H9 (cell line): Measurements from ENCODE around the gene BAG3. TPM values are rescaled to one million over a fixed set of nuclear protein-coding genes. Genes with fewer than 3 reads are reported as not detected.

Experiments
- DNase-seq: peaks from one replicate; pipeline ENCODE4 v3.0.0-alpha.2; 2017
- H2AFZ ChIP-seq: one replicate; pipeline ENCODE4 v1.6.1; 2013; ENCODE audit warnings: mild to moderate bottlenecking, low read length, control low read depth, moderate library complexity
- H2AK5ac ChIP-seq: 2 replicates; pipeline ENCODE4 v1.6.1; 2013; ENCODE audit warnings: low read length, control low read depth, mixed read lengths; ENCODE audit not compliant: insufficient read length
- H2BK120ac ChIP-seq: one replicate; pipeline ENCODE4 v1.6.1; 2013; ENCODE audit warnings: low read depth, mild to moderate bottlenecking, low read length, control low read depth, inconsistent platforms; ENCODE audit not compliant: poor library complexity, severe bottlenecking
- H2BK12ac ChIP-seq: 2 replicates; pipeline ENCODE4 v1.6.1; 2013; ENCODE audit warnings: low read length, control low read depth, mixed read lengths, low read depth; ENCODE audit not compliant: insufficient read length
- H2BK15ac ChIP-seq: 2 replicates; pipeline ENCODE4 v1.6.1; 2013; ENCODE audit warnings: low read depth, low read length, control low read depth
- H2BK20ac ChIP-seq: one replicate; pipeline ENCODE4 v1.6.1; 2013; ENCODE audit warnings: low read depth, mild to moderate bottlenecking, low read length, control low read depth, inconsistent platforms; ENCODE audit not compliant: poor library complexity, severe bottlenecking
- H2BK5ac ChIP-seq: 2 replicates; pipeline ENCODE4 v1.6.1; 2013; ENCODE audit warnings: low read length, control low read depth, mixed read lengths; ENCODE audit not compliant: insufficient read length
- H3K14ac ChIP-seq: 2 replicates; pipeline ENCODE4 v1.6.1; 2013; ENCODE audit warnings: low read length, control low read depth; ENCODE audit not compliant: insufficient read depth
- H3K18ac ChIP-seq: 2 replicates; pipeline ENCODE4 v1.6.1; 2013; ENCODE audit warnings: low read depth, mild to moderate bottlenecking, mixed read lengths, low read length, control low read depth; ENCODE audit not compliant: insufficient read length
- H3K23ac ChIP-seq: 2 replicates; pipeline ENCODE4 v1.6.1; 2013; ENCODE audit warnings: low read length, control low read depth, mixed read lengths, low read depth; ENCODE audit not compliant: insufficient read length
- H3K23me2 ChIP-seq: 2 replicates; pipeline ENCODE4 v1.6.1; 2013; ENCODE audit warnings: low read depth, mild to moderate bottlenecking, mixed read lengths, low read length, control low read depth; ENCODE audit not compliant: insufficient read length, poor library complexity, severe bottlenecking
- H3K27ac ChIP-seq: 2 replicates; pipeline ENCODE4 v1.5.1; 2013; ENCODE audit warnings: low read length, control low read depth, mixed read lengths, low read depth; ENCODE audit not compliant: insufficient read length
- H3K27me3 ChIP-seq: 2 replicates; pipeline ENCODE4 v1.6.1; 2013; ENCODE audit warnings: low read length, control low read depth, inconsistent platforms; ENCODE audit not compliant: insufficient read depth
- H3K4ac ChIP-seq: 2 replicates; pipeline ENCODE4 v1.6.1; 2013; ENCODE audit warnings: low read depth, mild to moderate bottlenecking, control low read depth, inconsistent platforms, low read length, moderate library complexity
- H3K4me1 ChIP-seq: 2 replicates; pipeline ENCODE4 v1.6.1; 2013; ENCODE audit warnings: low read length, control low read depth, inconsistent platforms; ENCODE audit not compliant: insufficient read depth
- H3K4me2 ChIP-seq: 2 replicates; pipeline ENCODE4 v1.6.1; 2013; ENCODE audit warnings: low read length, control low read depth, mixed read lengths; ENCODE audit not compliant: insufficient read length, insufficient read depth
- H3K56ac ChIP-seq: 2 replicates; pipeline ENCODE4 v1.6.1; 2013; ENCODE audit warnings: low read depth, mild to moderate bottlenecking, mixed read lengths, low read length, control low read depth; ENCODE audit not compliant: insufficient read length
- H3K79me1 ChIP-seq: 2 replicates; pipeline ENCODE4 v1.6.1; 2013; ENCODE audit warnings: low read depth, mild to moderate bottlenecking, moderate library complexity, low read length, control low read depth, inconsistent platforms; ENCODE audit not compliant: insufficient read depth, poor library complexity, severe bottlenecking
- H3K79me2 ChIP-seq: 2 replicates; pipeline ENCODE4 v1.6.1; 2013; ENCODE audit warnings: low read length, control low read depth, inconsistent platforms; ENCODE audit not compliant: insufficient read depth
- H3K9ac ChIP-seq: 2 replicates; pipeline ENCODE4 v1.6.1; 2013; ENCODE audit warnings: low read length, control low read depth, mixed read lengths; ENCODE audit not compliant: insufficient read length; ENCODE audit errors: extremely low read depth
- H3K9me3 ChIP-seq: one replicate; pipeline ENCODE4 v1.6.1; 2013; ENCODE audit warnings: low read depth, low read length, inconsistent platforms; ENCODE audit not compliant: control insufficient read depth
- H3T11ph ChIP-seq: one replicate; pipeline ENCODE4 v1.6.1; 2013; ENCODE audit warnings: mild to moderate bottlenecking, low read length, control low read depth, inconsistent platforms
- H4K20me1 ChIP-seq: one replicate; pipeline ENCODE4 v1.6.1; 2013; ENCODE audit not compliant: control insufficient read depth, insufficient read length, insufficient read depth
- H4K5ac ChIP-seq: 2 replicates; pipeline ENCODE4 v1.6.1; 2013; ENCODE audit warnings: low read depth, mild to moderate bottlenecking, mixed read lengths, low read length, control low read depth; ENCODE audit not compliant: insufficient read length
- H4K8ac ChIP-seq: replicated peaks from 2 replicates; pipeline ENCODE4 v1.6.1; 2013; ENCODE audit warnings: low read length, control low read depth, mixed read lengths, low read depth; ENCODE audit not compliant: insufficient read length
- H4K91ac ChIP-seq: 2 replicates; pipeline ENCODE4 v1.6.1; 2013; ENCODE audit warnings: low read depth, mild to moderate bottlenecking, moderate library complexity, mixed read lengths, low read length, control low read depth; ENCODE audit not compliant: insufficient read length
- H3K27ac Mint-ChIP-seq, 3 experiments: 2 replicates in 2 of 3; 3 replicates in 1 of 3; pipeline ENCODE4 v1.8.0; 2020 to 2021; ENCODE audit warnings: mixed read lengths in 3 of 3, mild to moderate bottlenecking in 1 of 3, moderate library complexity in 1 of 3
- H3K27me3 Mint-ChIP-seq: 2 replicates; pipeline ENCODE4 v1.8.0; 2021; ENCODE audit warnings: low read depth, mild to moderate bottlenecking, moderate library complexity, mixed read lengths
- H3K36me3 Mint-ChIP-seq, 3 experiments: 2 replicates in 2 of 3; 3 replicates in 1 of 3; pipeline ENCODE4 v1.8.0; 2020 to 2021; ENCODE audit warnings: low read depth in 3 of 3, mixed read lengths in 3 of 3; ENCODE audit not compliant: insufficient read depth in 1 of 3
- H3K4me1 Mint-ChIP-seq, 2 experiments: 2 replicates each; pipeline ENCODE4 v1.8.0; 2020; ENCODE audit warnings: mixed read lengths in 2 of 2
- H3K4me3 Mint-ChIP-seq, 2 experiments: 2 replicates in 1 of 2; 3 replicates in 1 of 2; pipeline ENCODE4 v1.8.0; 2020 to 2021; ENCODE audit warnings: mild to moderate bottlenecking in 2 of 2, mixed read lengths in 2 of 2, moderate library complexity in 1 of 2
- H3K9me3 Mint-ChIP-seq, 2 experiments: 2 replicates in 1 of 2; 3 replicates in 1 of 2; pipeline ENCODE4 v1.8.0; 2020; ENCODE audit warnings: mild to moderate bottlenecking in 2 of 2, mixed read lengths in 2 of 2, moderate library complexity in 1 of 2
- CTCF ChIP-seq: fragments of 200-600 bp; sonication (generic); conservative IDR thresholded peaks from 3 replicates; pipeline ENCODE4 v1.8.0; 2021; ENCODE audit warnings: antibody characterized with exemption, mild to moderate bottlenecking
- WGBS: extraction: QIAGEN DNeasy Blood & Tissue Kit; methylation state at CpG from one replicate; pipeline ENCODE4 v1.1.7; 2013; ENCODE audit warnings: missing lambda C conversion rate, low lambda C conversion rate, mixed read lengths; ENCODE audit not compliant: insufficient read length; ENCODE audit errors: extremely low coverage; 5-methylcytosine and 5-hydroxymethylcytosine counted together
- total RNA-seq: library from RNA; stranded (reverse); gene quantifications from 2 replicates; pipeline ENCODE4 v1.2.1, GENCODE V29; 2021

BAG3 gene
- total RNA-seq, 1 experiment from 2014 or later = 11.4 TPM

GRCh38 chr10:119725517-119725827 lies 74.3 kb downstream of the BAG3 start:
- TF ChIP-seq CTCF = no peak
- no peaks in the 10 kb centered on the region for H3K27me3 Mint-ChIP-seq
- no peak overlapping the region for H2BK12ac ChIP-seq
- H3K79me2 ChIP-seq = peaks cover 3% of the 10 kb centered on the region; the same call in 1 of the 2 replicates
- H3K14ac ChIP-seq = peak overlapping the region; percentile 70; the same call in 1 of the 2 replicates
- H3K23ac ChIP-seq = no peak overlapping the region
- peak overlapping the region in 2 of 3 experiments; percentile 27 to 67; a peak in 2 of 7 replicates for H3K27ac Mint-ChIP-seq
- no peak overlapping the region for H2BK15ac ChIP-seq
- H2BK5ac ChIP-seq = no peak overlapping the region
- H3K4me2 ChIP-seq = peak overlapping the region; percentile 50
- H3K27ac ChIP-seq = no peak overlapping the region
- peaks cover 8% of the 10 kb centered on the region in 2 experiments for H3K9me3 Mint-ChIP-seq
- H3K18ac ChIP-seq = peak overlapping the region; percentile 76
- no peak overlapping the region for H2AK5ac ChIP-seq
- H3K36me3 Mint-ChIP-seq = peaks cover 4 to 11% (median 10%) of the 10 kb centered on the region in 3 experiments
- no peak overlapping the region for H2AFZ ChIP-seq
- peak overlapping the region; percentile 58 to 70 for H3K4me3 Mint-ChIP-seq
- H3T11ph ChIP-seq = no peak overlapping the region
- H3K4me1 ChIP-seq = peaks cover 3% of the 10 kb centered on the region; the same call in 1 of the 2 replicates
- H4K20me1 ChIP-seq = no peaks in the 10 kb centered on the region
- H3K9ac ChIP-seq = peak overlapping the region; percentile 49
- H4K5ac ChIP-seq = no peak overlapping the region
- no peak overlapping the region for H2BK120ac ChIP-seq
- H3K9me3 ChIP-seq = no peaks in the 10 kb centered on the region
- H3K23me2 ChIP-seq = peaks cover 6% of the 10 kb centered on the region
- H4K8ac ChIP-seq = no peak overlapping the region
- H3K4me1 Mint-ChIP-seq = peaks cover 35 to 42% of the 10 kb centered on the region in 2 experiments
- no peak overlapping the region for H3K4ac ChIP-seq
- H3K79me1 ChIP-seq = peaks cover 5% of the 10 kb centered on the region
- no peak overlapping the region for H2BK20ac ChIP-seq
- WGBS = no CpG with 5 or more reads among the region's 32 CpGs
- no peak for DNase-seq
- H4K91ac ChIP-seq = no peak overlapping the region
- H3K27me3 ChIP-seq = no peaks in the 10 kb centered on the region
- no peak overlapping the region for H3K56ac ChIP-seq
